Measurements from ENCODE around the gene RAB7A. TPM values are rescaled to one million over a fixed set of nuclear protein-coding genes. Genes with fewer than 3 reads are reported as not detected.

The RAB7A gene
- total and polyA plus RNA-seq, 4 donors, result 127 to 271 (median 209) TPM

GRCh38 chr3:128709038-128709437, 16.9 kb upstream of the RAB7A start:
- TF ChIP-seq CTCF (IDR thresholded peaks at IDR 0.05; ENCODE audit: control extremely low read depth, extremely low read depth), result no peak
- Histone ChIP-seq H3K4me3 (no peak overlapping the region), H3K27me3 (ENCODE audit: control insufficient read depth in 3 of 3, insufficient read depth in 3 of 3, low read length in 2 of 3) (no peaks in the 10 kb centered on the region), H3K36me3 (ENCODE audit: control insufficient read depth in 4 of 4, insufficient read depth in 4 of 4, low read length in 4 of 4) (no peaks in the 10 kb centered on the region), H3K4me1 (ENCODE audit: control insufficient read depth in 5 of 5, insufficient read depth in 5 of 5, low read length in 5 of 5) (peaks cover 0 to 8% (median 0%) of the 10 kb centered on the region in 5 donors), H3K9ac (ENCODE audit: insufficient read depth in 1 of 2, low read length in 2 of 2) (no peak overlapping the region), H3K27ac (ENCODE audit: low read depth in 1 of 2, low read length in 1 of 2) (no peak overlapping the region), H3K9me3 (ENCODE audit: control insufficient read depth in 4 of 4, insufficient read depth in 3 of 4, low read length in 3 of 4) (peaks cover 0 to 2% (median 0%) of the 10 kb centered on the region in 4 donors)
- 75 to 83% methylated on average over 4 of the region's 4 CpGs for WGBS, 2 donors
- ATAC-seq (ENCODE audit: insufficient read depth, low FRiP score), result no peak
- no peak for DNase-seq

GRCh38 chr3:128709506-128710210, 16.3 kb upstream of the RAB7A start:
- DNase-seq (no peak), ATAC-seq (ENCODE audit: insufficient read depth, low FRiP score) (peak; percentile 53)
- Histone ChIP-seq H3K9me3 (ENCODE audit: control insufficient read depth in 4 of 4, insufficient read depth in 3 of 4, low read length in 3 of 4) (peaks cover 0 to 2% (median 0%) of the 10 kb centered on the region in 4 donors), H3K27me3 (ENCODE audit: control insufficient read depth in 3 of 3, insufficient read depth in 3 of 3, low read length in 2 of 3) (no peaks in the 10 kb centered on the region), H3K4me3 (no peak overlapping the region), H3K27ac (ENCODE audit: low read depth in 1 of 2, low read length in 1 of 2) (no peak overlapping the region), H3K4me1 (ENCODE audit: control insufficient read depth in 5 of 5, insufficient read depth in 5 of 5, low read length in 5 of 5) (peaks cover 0 to 8% (median 0%) of the 10 kb centered on the region in 5 donors), H3K36me3 (ENCODE audit: control insufficient read depth in 4 of 4, insufficient read depth in 4 of 4, low read length in 4 of 4) (no peaks in the 10 kb centered on the region), H3K9ac (ENCODE audit: insufficient read depth in 1 of 2, low read length in 2 of 2) (no peak overlapping the region)
- 57 to 68% methylated on average over 10 of the region's 10 CpGs for WGBS, 2 donors
- no peak for TF ChIP-seq CTCF (IDR thresholded peaks at IDR 0.05; ENCODE audit: control extremely low read depth, extremely low read depth)

- no peaks in the 10 kb centered on the region for H3K36me3 ChIP-seq (ENCODE audit: control insufficient read depth in 4 of 4, insufficient read depth in 4 of 4, low read length in 4 of 4)
- 96 to 98% methylated on average over 7 of the region's 7 CpGs for WGBS, 2 donors
- no peak for ATAC-seq (ENCODE audit: insufficient read depth, low FRiP score)
- H3K9ac ChIP-seq (ENCODE audit: insufficient read depth in 1 of 2, low read length in 2 of 2), result no peak overlapping the region
- no peaks in the 10 kb centered on the region for H3K27me3 ChIP-seq (ENCODE audit: control insufficient read depth in 3 of 3, insufficient read depth in 3 of 3, low read length in 2 of 3)
- no peak overlapping the region for H3K4me3 ChIP-seq
- TF ChIP-seq CTCF (IDR thresholded peaks at IDR 0.05; ENCODE audit: control extremely low read depth, extremely low read depth), result no peak
- peaks cover 0 to 8% (median 0%) of the 10 kb centered on the region in 5 donors for H3K4me1 ChIP-seq (ENCODE audit: control insufficient read depth in 5 of 5, insufficient read depth in 5 of 5, low read length in 5 of 5)
- DNase-seq, result no peak
- H3K27ac ChIP-seq (ENCODE audit: low read depth in 1 of 2, low read length in 1 of 2), result no peak overlapping the region
- peaks cover 0 to 2% (median 0%) of the 10 kb centered on the region in 4 donors for H3K9me3 ChIP-seq (ENCODE audit: control insufficient read depth in 4 of 4, insufficient read depth in 3 of 4, low read length in 3 of 4)
Measured at GRCh38 chr3:128710816-128711433, 15.1 kb upstream of the RAB7A start.
